PFSK-1 (cell line): ENCODE measurements around the gene PCCB.

ENCODE experiments used
- POLR2AphosphoS5 ChIP-seq: IDR thresholded peaks from 2 replicates; pipeline ENCODE4 v1.6.1; 2012; ENCODE audit warnings: low read depth, mild to moderate bottlenecking, control low read depth, low read length, moderate library complexity
- REST ChIP-seq, 2 experiments: IDR thresholded peaks; 2 replicates each; pipeline versions ENCODE4 v1.6.1 to v1.8.0; 2011 to 2012; ENCODE audit warnings: low read depth in 2 of 2, low read length in 2 of 2, control low read depth in 1 of 2, inconsistent platforms in 1 of 2, mild to moderate bottlenecking in 1 of 2, moderate library complexity in 1 of 2; ENCODE audit not compliant: insufficient read depth in 1 of 2

GRCh38 chr3:136261826-136262225, 11.7 kb downstream of the PCCB start:
- TF ChIP-seq POLR2AphosphoS5 (no peak), REST (IDR thresholded peaks at IDR 0.05; ENCODE audit: insufficient read depth in 1 of 2, low read depth in 2 of 2, low read length in 2 of 2) (no peak)
